Osteocyte (in vitro differentiated cells): ENCODE data around the gene RPAP3. TPM values are rescaled to one million over a fixed set of nuclear protein-coding genes. Genes with fewer than 3 reads are reported as not detected.
A peak's percentile ranks its signal among the peaks of the same experiment; 100 is the strongest.

Source experiments
- DNase-seq: peaks from one replicate; pipeline ENCODE4 v3.0.0; 2021; ENCODE audit warnings: mixed read lengths; ENCODE audit not compliant: unreplicated experiment; ENCODE audit errors: extremely low spot score
- H3K27ac Mint-ChIP-seq: one replicate; pipeline ENCODE4 v1.8.0; 2021; ENCODE audit warnings: mild to moderate bottlenecking, mixed read lengths; ENCODE audit not compliant: unreplicated experiment
- H3K27me3 Mint-ChIP-seq: one replicate; pipeline ENCODE4 v1.8.0; 2021; ENCODE audit warnings: mixed read lengths; ENCODE audit not compliant: unreplicated experiment
- H3K36me3 Mint-ChIP-seq: one replicate; pipeline ENCODE4 v1.8.0; 2021; ENCODE audit warnings: mixed read lengths; ENCODE audit not compliant: unreplicated experiment
- H3K4me1 Mint-ChIP-seq: one replicate; pipeline ENCODE4 v1.8.0; 2021; ENCODE audit warnings: mixed read lengths; ENCODE audit not compliant: unreplicated experiment
- H3K4me3 Mint-ChIP-seq: one replicate; pipeline ENCODE4 v1.8.0; 2021; ENCODE audit warnings: mild to moderate bottlenecking, moderate library complexity, mixed read lengths; ENCODE audit not compliant: unreplicated experiment
- H3K9me3 Mint-ChIP-seq: one replicate; pipeline ENCODE4 v1.8.0; 2021; ENCODE audit warnings: mixed read lengths; ENCODE audit not compliant: unreplicated experiment
- CTCF ChIP-seq: fragments of 200-600 bp; sonication (generic); IDR thresholded peaks from 2 replicates; pipeline ENCODE4 v1.5.0; 2021; ENCODE audit warnings: antibody characterized with exemption, mild to moderate bottlenecking, moderate library complexity
- total RNA-seq: library from RNA; stranded (reverse); gene quantifications from 2 replicates; pipeline ENCODE4 v1.2.1, GENCODE V29; 2021

The RPAP3 gene
- total RNA-seq, 1 donor from 2014 or later = 33.4 TPM

- peaks cover 32% of the 10 kb centered on the region for H3K4me1 Mint-ChIP-seq
- H3K9me3 Mint-ChIP-seq = no peaks in the 10 kb centered on the region
- no peak overlapping the region for H3K4me3 Mint-ChIP-seq
- no peaks in the 10 kb centered on the region for H3K36me3 Mint-ChIP-seq
- peak; percentile 94 for TF ChIP-seq CTCF
- no peak overlapping the region for H3K27ac Mint-ChIP-seq
- peaks cover 21% of the 10 kb centered on the region for H3K27me3 Mint-ChIP-seq
- no peak for DNase-seq
Observed at GRCh38 chr12:47742253-47742825, 36.5 kb upstream of the RPAP3 start.

GRCh38 chr12:47741340-47741703 is 35.5 kb upstream of the RPAP3 start:
- Mint-ChIP-seq H3K27ac (peak overlapping the region; percentile 76), H3K4me3 (peak overlapping the region; percentile 40), H3K36me3 (no peaks in the 10 kb centered on the region), H3K9me3 (no peaks in the 10 kb centered on the region), H3K4me1 (peaks cover 42% of the 10 kb centered on the region), H3K27me3 (peaks cover 21% of the 10 kb centered on the region)
- no peak for TF ChIP-seq CTCF
- DNase-seq = peak; percentile 90

- Mint-ChIP-seq H3K4me3 (peak overlapping the region; percentile 40), H3K36me3 (no peaks in the 10 kb centered on the region), H3K9me3 (no peaks in the 10 kb centered on the region), H3K27ac (peak overlapping the region; percentile 76), H3K4me1 (peaks cover 47% of the 10 kb centered on the region), H3K27me3 (peaks cover 19% of the 10 kb centered on the region)
- no peak for TF ChIP-seq CTCF
- DNase-seq = no peak
Observed at GRCh38 chr12:47740606-47741339, 34.9 kb upstream of the RPAP3 start.

GRCh38 chr12:47739979-47740378 is 34.1 kb upstream of the RPAP3 start:
- no peaks in the 10 kb centered on the region for H3K36me3 Mint-ChIP-seq
- H3K4me1 Mint-ChIP-seq = peaks cover 47% of the 10 kb centered on the region
- no peak overlapping the region for H3K27ac Mint-ChIP-seq
- no peak for TF ChIP-seq CTCF
- no peak overlapping the region for H3K4me3 Mint-ChIP-seq
- DNase-seq = no peak
- H3K9me3 Mint-ChIP-seq = no peaks in the 10 kb centered on the region
- H3K27me3 Mint-ChIP-seq = peaks cover 15% of the 10 kb centered on the region

GRCh38 chr12:47739297-47739696 is 33.5 kb upstream of the RPAP3 start:
- H3K9me3 Mint-ChIP-seq = no peaks in the 10 kb centered on the region
- TF ChIP-seq CTCF = no peak
- no peaks in the 10 kb centered on the region for H3K36me3 Mint-ChIP-seq
- peaks cover 49% of the 10 kb centered on the region for H3K4me1 Mint-ChIP-seq
- H3K4me3 Mint-ChIP-seq = no peak overlapping the region
- DNase-seq = no peak
- peaks cover 9% of the 10 kb centered on the region for H3K27me3 Mint-ChIP-seq
- no peak overlapping the region for H3K27ac Mint-ChIP-seq
